ENCODE results near the gene MOV10. TPM values are rescaled to one million over a fixed set of nuclear protein-coding genes. Genes with fewer than 3 reads are reported as not detected.

Gene MOV10
- total and polyA plus RNA-seq, 2 of the 8 experiments (the other 6 are each of a cell fraction or from before 2014, with no cell fraction given) = 57.3 to 109 TPM

- H3K79me2 ChIP-seq (ENCODE audit: control insufficient read depth in 1 of 2, insufficient read depth in 2 of 2, low read length in 2 of 2) = no peaks in the 10 kb centered on the region
- peaks cover 14% of the 10 kb centered on the region for H3K23me2 ChIP-seq (ENCODE audit: low read depth, low read length)
- ChIA-PET POLR2A (ENCODE audit: partially characterized antibody) (interaction anchor here (0.6 to 4.3 kb wide), 5 partner anchors 9 to 317 kb away, joined by 3 to 32 read pairs (median 3); partner anchors contain the start of genes CTTNBP2NL and MOV10), CTCF (ENCODE audit: partially characterized antibody) (interaction anchor here (1.0 to 14.2 kb wide), 4 partner anchors 9 to 322 kb away, joined by 3 to 547 read pairs (median 22); no protein-coding TSS in a partner anchor)
- no peak for FAIRE-seq
- H3K4me2 ChIP-seq (ENCODE audit: insufficient read depth in 1 of 2, low read depth in 2 of 2, low read length in 2 of 2) = no peak overlapping the region
- no peak overlapping the region for H3K4ac ChIP-seq (replicated peaks; ENCODE audit: insufficient read length, low read depth, low read length)
- no peak overlapping the region for H3K14ac ChIP-seq (ENCODE audit: insufficient read length)
- peaks cover 0 to 18% (median 8%) of the 10 kb centered on the region in 4 experiments; a peak in 4 of 7 replicates for H3K27me3 ChIP-seq (replicated peaks in 1 of 4; ENCODE audit: control insufficient read depth in 3 of 4, extremely low read depth in 1 of 4, insufficient read depth in 3 of 4, low read length in 3 of 4)
- no peak overlapping the region for H3K4me3 ChIP-seq (ENCODE audit: extremely low read depth in 1 of 4, insufficient read depth in 2 of 4, low read depth in 3 of 4, low read length in 4 of 4)
- no peak overlapping the region for H4K5ac ChIP-seq (ENCODE audit: insufficient read length, low read depth, low read length)
- TF ChIP-seq YY1 (IDR thresholded peaks at IDR 0.05; ENCODE audit: low read depth, low read length) (no peak), JUND (IDR thresholded peaks at IDR 0.05; ENCODE audit: low read length) (no peak), RAD21 (IDR thresholded peaks at IDR 0.05 in 1 of 2, conservative IDR thresholded peaks at IDR 0.05 in 1 of 2; ENCODE audit: low read depth in 2 of 2, low read length in 2 of 2) (no peak), SUZ12 (IDR thresholded peaks at IDR 0.05; ENCODE audit: low read length) (no peak)
- H3K18ac ChIP-seq (ENCODE audit: extremely low read depth, low read length) = no peak overlapping the region
- H3K36me3 ChIP-seq (ENCODE audit: control insufficient read depth in 2 of 4, insufficient read depth in 4 of 4, low read length in 3 of 4) = peaks cover 0 to 5% (median 3%) of the 10 kb centered on the region in 4 experiments; a peak in 4 of 8 replicates
- no peaks in the 10 kb centered on the region for H3K9me3 ChIP-seq (ENCODE audit: insufficient read depth in 2 of 2, low read depth in 1 of 2, low read length in 1 of 2)
- no peak overlapping the region for H2BK120ac ChIP-seq (replicated peaks; ENCODE audit: low read depth, low read length)
- peaks cover 0 to 23% (median 15%) of the 10 kb centered on the region in 4 experiments; a peak in 6 of 7 replicates for H3K4me1 ChIP-seq (replicated peaks in 1 of 4; ENCODE audit: control insufficient read depth in 3 of 4, insufficient read depth in 4 of 4, low read length in 3 of 4)
- H2BK12ac ChIP-seq (ENCODE audit: low read depth, low read length) = no peak overlapping the region
- H4K20me1 ChIP-seq (replicated peaks in 1 of 2; ENCODE audit: control insufficient read depth in 1 of 2, insufficient read depth in 2 of 2, low read length in 2 of 2) = peaks cover 0 to 8% of the 10 kb centered on the region in 2 experiments
- H2BK20ac ChIP-seq (ENCODE audit: low read length) = no peak overlapping the region
- H2AK5ac ChIP-seq (ENCODE audit: low read depth, low read length) = no peak overlapping the region
- no peak overlapping the region for H2AFZ ChIP-seq (ENCODE audit: low read length)
- no peak for DNase-seq (ENCODE audit: low read depth in 1 of 2, low spot score in 2 of 2)
- no peak overlapping the region for H3K56ac ChIP-seq (replicated peaks; ENCODE audit: insufficient read length, low read depth, low read length)
- H3K79me1 ChIP-seq (ENCODE audit: low read depth, low read length) = no peaks in the 10 kb centered on the region
- no peak overlapping the region for H3K9ac ChIP-seq (replicated peaks in 1 of 4; ENCODE audit: extremely low read depth in 1 of 4, low read depth in 3 of 4, low read length in 3 of 4)
- H3K23ac ChIP-seq (ENCODE audit: insufficient read length) = no peak overlapping the region
- WGBS, 2 experiments (ENCODE audit: extremely low coverage in 1 of 2, insufficient coverage in 1 of 2, insufficient read length in 1 of 2, insufficient replicate concordance in 2 of 2, low coverage in 1 of 2, low lambda C conversion rate in 2 of 2, missing lambda C conversion rate in 1 of 2) = 74% methylated on average over 9 of the region's 9 CpGs; no CpG with 5 or more reads in 1 of the 2 experiments
- no peak overlapping the region for H4K91ac ChIP-seq (replicated peaks; ENCODE audit: insufficient read length, low read length)
- H2BK5ac ChIP-seq (ENCODE audit: low read depth, low read length) = no peak overlapping the region
- no peak overlapping the region for H2BK15ac ChIP-seq (ENCODE audit: low read length)
- no peak overlapping the region for H3K27ac ChIP-seq (ENCODE audit: low read depth, low read length)
- no peak overlapping the region for H4K8ac ChIP-seq (ENCODE audit: extremely low read depth, insufficient read depth, low read length)
Observed at GRCh38 chr1:112712701-112713128, 38.3 kb downstream of the MOV10 start.
